NCI-H1436 (cell line): Measurements from ENCODE around the gene TANK.
A peak's percentile ranks its signal among the peaks of the same experiment; 100 is the strongest.
"Not testable (repeated sequence)": the region's sequence is repeated elsewhere in the genome, so short reads cannot be mapped to it uniquely, and the experiment has no call there.

Experiments
- DNase-seq: peaks from one replicate; lab custom pipeline; 2025; lab: John Stamatoyannopoulos, UW

The TANK gene

GRCh38 chr2:161233858-161234431 is 73.7 kb downstream of the TANK start:
- DNase-seq, result no peak

GRCh38 chr2:161234627-161235026 is 74.4 kb downstream of the TANK start:
- no peak for DNase-seq

- peak; percentile 26 for DNase-seq
Observed at GRCh38 chr2:161237392-161238264, 77.4 kb downstream of the TANK start.

- DNase-seq, result no peak
Observed at GRCh38 chr2:161238265-161238559, 78.0 kb downstream of the TANK start.

- no peak for DNase-seq
Observed at GRCh38 chr2:161238560-161239325, 78.5 kb downstream of the TANK start.

GRCh38 chr2:161239326-161240109 is 79.3 kb downstream of the TANK start:
- DNase-seq, result no peak

GRCh38 chr2:161241894-161242293 is 81.7 kb downstream of the TANK start:
- no peak for DNase-seq

- no peak for DNase-seq
Observed at GRCh38 chr2:161243312-161243711, 83.1 kb downstream of the TANK start.

- no peak for DNase-seq
Observed at GRCh38 chr2:161243905-161244304, 83.7 kb downstream of the TANK start.

- not testable (repeated sequence) for DNase-seq
Observed at GRCh38 chr2:161244387-161245260, 84.4 kb downstream of the TANK start.

- no peak for DNase-seq
Observed at GRCh38 chr2:161245261-161245553, 85.0 kb downstream of the TANK start.

- no peak for DNase-seq
Observed at GRCh38 chr2:161245671-161246070, 85.4 kb downstream of the TANK start.

GRCh38 chr2:161246281-161246680 is 86.1 kb downstream of the TANK start:
- DNase-seq, result no peak

- DNase-seq, result peak; percentile 38
Observed at GRCh38 chr2:161250864-161251436, 90.7 kb downstream of the TANK start.

- no peak for DNase-seq
Observed at GRCh38 chr2:161257123-161257952, 97.1 kb downstream of the TANK start.

GRCh38 chr2:161265874-161266273 is 105.6 kb downstream of the TANK start:
- no peak for DNase-seq

- DNase-seq, result no peak
Observed at GRCh38 chr2:161269111-161269510, 108.9 kb downstream of the TANK start.

- DNase-seq, result peak; percentile 60
Observed at GRCh38 chr2:161273038-161273760, 113.0 kb downstream of the TANK start.

GRCh38 chr2:161278564-161279229 is 118.5 kb downstream of the TANK start:
- DNase-seq, result not testable (repeated sequence)
